K562 (cell line): ENCODE results near the gene TRPV6. TPM values are rescaled to one million over a fixed set of nuclear protein-coding genes. Genes with fewer than 3 reads are reported as not detected.

Experiments used
- CBX5 ChIP-seq: IDR thresholded peaks from 2 replicates; pipeline ENCODE4 v1.6.1; 2014; ENCODE audit warnings: low read depth, borderline replicate concordance
- CGGBP1 ChIP-seq: fragments of 250-450 bp; sonication (Bioruptor Pico); IDR thresholded peaks from 2 replicates; pipeline ENCODE4 v1.9.0; 2021; ENCODE audit warnings: mild to moderate bottlenecking
- DIDO1 ChIP-seq: fragments of 450-650 bp; IDR thresholded peaks from 2 replicates; pipeline ENCODE4 v1.6.1; 2016; ENCODE audit warnings: low read depth, missing biosample characterization, missing genetic modification characterization
- DNMT1 ChIP-seq: fragments of 450-650 bp; IDR thresholded peaks from 2 replicates; pipeline ENCODE4 v1.6.1; 2016; ENCODE audit warnings: antibody characterized with exemption, mild to moderate bottlenecking
- EGR1 ChIP-seq: fragments of 450-650 bp; conservative IDR thresholded peaks from 2 replicates; pipeline ENCODE4 v1.6.1; 2017; ENCODE audit warnings: mild to moderate bottlenecking
- EZH2 ChIP-seq: IDR thresholded peaks from 2 replicates; pipeline ENCODE4 v1.6.1; 2012; ENCODE audit warnings: low read depth, mild to moderate bottlenecking, inconsistent platforms, low read length, borderline replicate concordance
- LCOR ChIP-seq: sonication (generic); formaldehyde crosslinking; IDR thresholded peaks from 2 replicates; pipeline ENCODE4 v1.8.0; 2022; ENCODE audit warnings: mild to moderate bottlenecking, missing genetic modification reagents
- NCOA6 ChIP-seq: fragments of 450-650 bp; IDR thresholded peaks from 2 replicates; pipeline ENCODE4 v1.6.1; 2017; ENCODE audit warnings: mild to moderate bottlenecking
- PHF21A ChIP-seq: fragments of 450-650 bp; IDR thresholded peaks from 2 replicates; pipeline ENCODE4 v1.6.1; 2017; ENCODE audit warnings: low read depth, borderline replicate concordance
- POLR2G ChIP-seq: fragments of 200-400 bp; formaldehyde crosslinking; IDR thresholded peaks from 2 replicates; pipeline ENCODE4 v1.6.1; 2017; ENCODE audit warnings: low read depth, mild to moderate bottlenecking, antibody characterized with exemption, low read length, moderate library complexity
- RAD51 ChIP-seq: fragments of 450-650 bp; IDR thresholded peaks from 2 replicates; pipeline ENCODE4 v1.7.1; 2016; ENCODE audit warnings: low read depth, mild to moderate bottlenecking, borderline replicate concordance
- TRIM24 ChIP-seq, 2 experiments: fragments of 450-650 bp; IDR thresholded peaks; 2 replicates each; pipeline ENCODE4 v1.6.1; 2016
- ZBTB17 ChIP-seq: fragments of 450-650 bp; formaldehyde crosslinking; IDR thresholded peaks from 2 replicates; pipeline ENCODE4 v1.4.0; 2020; ENCODE audit warnings: mild to moderate bottlenecking
- ZC3H4 ChIP-seq: sonication (generic); formaldehyde crosslinking; IDR thresholded peaks from 2 replicates; pipeline ENCODE4 v1.9.0; 2021; ENCODE audit warnings: missing genetic modification reagents, borderline replicate concordance
- ZNF232 ChIP-seq: sonication (generic); formaldehyde crosslinking; IDR thresholded peaks from 2 replicates; pipeline ENCODE4 v1.8.0; 2022; ENCODE audit warnings: mild to moderate bottlenecking, missing genetic modification reagents
- ZNF511 ChIP-seq: sonication (generic); formaldehyde crosslinking; IDR thresholded peaks from 2 replicates; pipeline ENCODE4 v1.8.0; 2022; ENCODE audit warnings: mild to moderate bottlenecking, missing genetic modification reagents
- polyA plus RNA-seq, 8 experiments: library from polyadenylated mRNA; depleted of rRNA in 4 of 8; stranded (reverse) in 5 of 8; unstranded in 3 of 8; fragments of >200 nt; fragmentation: Nextera tagmentation in 2 of 8; fragmentation: Illumina TruSeq in 1 of 8; extraction: Ambion mirVana in 2 of 8; extraction: Trizol in 1 of 8; gene quantifications; 2 replicates each; pipeline versions ENCODE4 v1.2.1 to v1.2.3, GENCODE V29; 2011 to 2014; ENCODE audit warnings: inconsistent platforms in 1 of 8, missing spikeins in 1 of 8
- total RNA-seq, 7 experiments: library from RNA; depleted of rRNA in 6 of 7; stranded (reverse); fragments of >200 nt in 6 of 7; fragmentation: Illumina TruSeq in 2 of 7; extraction: Trizol in 2 of 7; gene quantifications; 2 replicates each; pipeline versions ENCODE4 v1.2.1 to v1.2.3, GENCODE V29; 2011 to 2021; ENCODE audit warnings: low replicate concordance in 1 of 7
- TF ChIP-seq, protein P1 (sequence below): sonication (generic); formaldehyde crosslinking; IDR thresholded peaks from 2 replicates; pipeline ENCODE4 v1.8.1; 2023; ENCODE audit warnings: mild to moderate bottlenecking, missing genetic modification reagents, moderate library complexity
- TF ChIP-seq, protein P2 (sequence below): fragments of 150-350 bp; conservative IDR thresholded peaks from 2 replicates; pipeline ENCODE4 v1.6.1; 2014; ENCODE audit warnings: low read length
- TF ChIP-seq, protein P3 (sequence below): fragments of 250-450 bp; sonication (Bioruptor Pico); IDR thresholded peaks from 2 replicates; pipeline ENCODE4 v1.5.1; 2021; ENCODE audit warnings: mild to moderate bottlenecking
- TF ChIP-seq, protein P4 (sequence below): fragments of 450-650 bp; conservative IDR thresholded peaks from 2 replicates; pipeline ENCODE4 v1.6.1; 2016; ENCODE audit warnings: missing genetic modification characterization, low read depth, mild to moderate bottlenecking, control low read depth, missing compliant biosample characterization

Gene TRPV6
- total and polyA plus RNA-seq, 9 of the 15 experiments (the other 6 are each of a cell fraction or from before 2014, with no cell fraction given): 0.04 to 0.36 (median 0.11) TPM

DNA sequence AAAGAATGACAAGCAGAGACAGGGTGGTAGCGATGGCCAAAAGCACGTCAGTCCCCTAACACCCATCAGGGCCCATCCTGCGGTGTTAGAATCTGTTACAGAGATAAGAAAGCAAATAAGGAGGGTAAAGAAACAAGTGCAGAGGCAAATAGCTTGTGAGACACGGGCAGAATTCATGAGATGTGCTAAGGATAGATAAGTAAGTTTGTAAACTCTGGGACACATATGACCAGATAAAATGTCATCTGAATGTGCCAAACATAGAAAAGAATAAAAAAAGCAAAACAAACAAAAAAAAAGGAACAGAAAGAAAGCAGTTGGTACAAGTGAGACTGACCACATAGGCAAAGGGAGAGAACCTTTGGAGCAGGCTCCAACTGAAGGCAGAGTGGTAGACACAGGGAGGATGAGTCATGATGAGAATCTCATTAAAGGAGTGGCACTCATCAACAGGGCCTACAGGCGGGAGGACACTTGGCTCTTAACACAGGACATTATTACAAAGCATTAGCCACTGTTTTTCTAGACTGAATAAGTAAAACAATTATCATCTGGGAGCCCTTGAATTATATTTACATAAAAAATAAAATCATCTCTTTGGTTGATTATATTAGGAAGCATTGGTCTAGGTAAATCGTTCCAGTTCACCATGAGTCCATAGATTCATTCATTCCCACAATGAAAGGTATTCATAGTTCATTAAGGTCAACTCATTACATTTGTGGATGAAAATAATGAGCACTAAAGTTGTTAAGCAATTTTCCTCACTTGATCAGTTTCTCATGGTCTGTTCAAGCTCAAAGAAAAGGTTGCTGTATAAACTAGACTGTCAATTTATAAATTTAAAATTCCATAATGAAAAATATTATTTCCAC is 52.1 kb downstream of the TRPV6 start (continued):
- TF ChIP-seq EZH2: no peak
- no peak for TF ChIP-seq EGR1
- no peak for TF ChIP-seq DNMT1
- no peak for TF ChIP-seq CGGBP1
- no peak for TF ChIP-seq ZNF232 (CRISPR knock-in tag)
- no peak for TF ChIP-seq CBX5
- peak; percentile 64; the same call in 1 of the 2 replicates for TF ChIP-seq LCOR (CRISPR knock-in tag)
- TF ChIP-seq ZC3H4 (CRISPR knock-in tag): no peak
- no peak for TF ChIP-seq RAD51
- no peak for TF ChIP-seq PHF21A
- TF ChIP-seq NCOA6: no peak
- TF ChIP-seq, protein P1, sequence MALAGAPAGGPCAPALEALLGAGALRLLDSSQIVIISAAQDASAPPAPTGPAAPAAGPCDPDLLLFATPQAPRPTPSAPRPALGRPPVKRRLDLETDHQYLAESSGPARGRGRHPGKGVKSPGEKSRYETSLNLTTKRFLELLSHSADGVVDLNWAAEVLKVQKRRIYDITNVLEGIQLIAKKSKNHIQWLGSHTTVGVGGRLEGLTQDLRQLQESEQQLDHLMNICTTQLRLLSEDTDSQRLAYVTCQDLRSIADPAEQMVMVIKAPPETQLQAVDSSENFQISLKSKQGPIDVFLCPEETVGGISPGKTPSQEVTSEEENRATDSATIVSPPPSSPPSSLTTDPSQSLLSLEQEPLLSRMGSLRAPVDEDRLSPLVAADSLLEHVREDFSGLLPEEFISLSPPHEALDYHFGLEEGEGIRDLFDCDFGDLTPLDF (CRISPR knock-in tag): no peak
- peak; percentile 28; the same call in 1 of the 2 replicates for TF ChIP-seq DIDO1 (tag)
- TF ChIP-seq, protein P2, sequence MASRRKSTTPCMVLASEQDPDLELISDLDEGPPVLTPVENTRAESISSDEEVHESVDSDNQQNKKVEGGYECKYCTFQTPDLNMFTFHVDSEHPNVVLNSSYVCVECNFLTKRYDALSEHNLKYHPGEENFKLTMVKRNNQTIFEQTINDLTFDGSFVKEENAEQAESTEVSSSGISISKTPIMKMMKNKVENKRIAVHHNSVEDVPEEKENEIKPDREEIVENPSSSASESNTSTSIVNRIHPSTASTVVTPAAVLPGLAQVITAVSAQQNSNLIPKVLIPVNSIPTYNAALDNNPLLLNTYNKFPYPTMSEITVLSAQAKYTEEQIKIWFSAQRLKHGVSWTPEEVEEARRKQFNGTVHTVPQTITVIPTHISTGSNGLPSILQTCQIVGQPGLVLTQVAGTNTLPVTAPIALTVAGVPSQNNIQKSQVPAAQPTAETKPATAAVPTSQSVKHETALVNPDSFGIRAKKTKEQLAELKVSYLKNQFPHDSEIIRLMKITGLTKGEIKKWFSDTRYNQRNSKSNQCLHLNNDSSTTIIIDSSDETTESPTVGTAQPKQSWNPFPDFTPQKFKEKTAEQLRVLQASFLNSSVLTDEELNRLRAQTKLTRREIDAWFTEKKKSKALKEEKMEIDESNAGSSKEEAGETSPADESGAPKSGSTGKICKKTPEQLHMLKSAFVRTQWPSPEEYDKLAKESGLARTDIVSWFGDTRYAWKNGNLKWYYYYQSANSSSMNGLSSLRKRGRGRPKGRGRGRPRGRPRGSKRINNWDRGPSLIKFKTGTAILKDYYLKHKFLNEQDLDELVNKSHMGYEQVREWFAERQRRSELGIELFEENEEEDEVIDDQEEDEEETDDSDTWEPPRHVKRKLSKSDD: no peak
- no peak for TF ChIP-seq ZNF511 (CRISPR knock-in tag)
- peak; percentile 23 to 61; a peak in 2 of 4 replicates for TF ChIP-seq TRIM24 (IDR thresholded peaks at IDR 0.05)
- no peak for TF ChIP-seq ZBTB17 (CRISPR knock-in tag)
- no peak for TF ChIP-seq POLR2G
- TF ChIP-seq, protein P3, sequence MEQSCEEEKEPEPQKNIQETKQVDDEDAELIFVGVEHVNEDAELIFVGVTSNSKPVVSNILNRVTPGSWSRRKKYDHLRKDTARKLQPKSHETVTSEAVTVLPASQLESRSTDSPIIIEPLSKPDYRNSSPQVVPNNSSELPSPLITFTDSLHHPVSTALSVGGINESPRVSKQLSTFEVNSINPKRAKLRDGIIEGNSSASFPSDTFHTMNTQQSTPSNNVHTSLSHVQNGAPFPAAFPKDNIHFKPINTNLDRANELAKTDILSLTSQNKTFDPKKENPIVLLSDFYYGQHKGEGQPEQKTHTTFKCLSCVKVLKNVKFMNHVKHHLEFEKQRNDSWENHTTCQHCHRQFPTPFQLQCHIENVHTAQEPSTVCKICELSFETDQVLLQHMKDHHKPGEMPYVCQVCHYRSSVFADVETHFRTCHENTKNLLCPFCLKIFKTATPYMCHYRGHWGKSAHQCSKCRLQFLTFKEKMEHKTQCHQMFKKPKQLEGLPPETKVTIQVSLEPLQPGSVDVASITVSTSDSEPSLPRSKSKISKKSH (CRISPR knock-in tag): no peak
- TF ChIP-seq, protein P4, sequence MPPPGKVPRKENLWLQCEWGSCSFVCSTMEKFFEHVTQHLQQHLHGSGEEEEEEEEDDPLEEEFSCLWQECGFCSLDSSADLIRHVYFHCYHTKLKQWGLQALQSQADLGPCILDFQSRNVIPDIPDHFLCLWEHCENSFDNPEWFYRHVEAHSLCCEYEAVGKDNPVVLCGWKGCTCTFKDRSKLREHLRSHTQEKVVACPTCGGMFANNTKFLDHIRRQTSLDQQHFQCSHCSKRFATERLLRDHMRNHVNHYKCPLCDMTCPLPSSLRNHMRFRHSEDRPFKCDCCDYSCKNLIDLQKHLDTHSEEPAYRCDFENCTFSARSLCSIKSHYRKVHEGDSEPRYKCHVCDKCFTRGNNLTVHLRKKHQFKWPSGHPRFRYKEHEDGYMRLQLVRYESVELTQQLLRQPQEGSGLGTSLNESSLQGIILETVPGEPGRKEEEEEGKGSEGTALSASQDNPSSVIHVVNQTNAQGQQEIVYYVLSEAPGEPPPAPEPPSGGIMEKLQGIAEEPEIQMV (tag): no peak
